HEK293 (cell line): ENCODE results near the gene MGLL.

Experiments
- CTCF ChIA-PET: fragments of 350-600 bp; formaldehyde crosslinking; extraction: SDS; loops from one replicate; lab custom pipeline; 2021; ENCODE audit warnings: antibody characterized with exemption; lab: Yijun Ruan, JAX
- POLR2A ChIA-PET: fragments of 300-600 bp; formaldehyde crosslinking; extraction: SDS; loops from one replicate; lab custom pipeline; 2020; ENCODE audit warnings: antibody characterized with exemption, inconsistent platforms; lab: Yijun Ruan, JAX
- H3K27ac ChIP-seq: fragments of 200-500 bp; sonication (Bioruptor generic); 2 replicates; pipeline ENCODE4 v1.5.1; 2014; ENCODE audit warnings: low read depth, low read length, control low read depth, inconsistent platforms; ENCODE audit errors: extremely low read depth
- H3K36me3 ChIP-seq, 2 experiments: fragments of 200-500 bp in 1 of 2; sonication (Bioruptor generic) in 1 of 2; 1 replicate in 1 of 2; 2 replicates in 1 of 2; pipeline ENCODE4 v1.5.1; 2014 to 2017; ENCODE audit warnings: inconsistent platforms in 2 of 2, low read length in 2 of 2; ENCODE audit not compliant: control insufficient read depth in 2 of 2, insufficient read depth in 1 of 2
- H3K4me1 ChIP-seq: fragments of 200-500 bp; sonication (Bioruptor generic); 2 replicates; pipeline ENCODE4 v1.5.1; 2014; ENCODE audit warnings: mild to moderate bottlenecking, low read length, inconsistent platforms; ENCODE audit not compliant: control insufficient read depth, insufficient read depth
- H3K4me3 ChIP-seq: 2 replicates; pipeline ENCODE4 v1.5.1; 2011; ENCODE audit warnings: low read depth, mild to moderate bottlenecking, control low read depth, low read length, moderate library complexity
- H3K9me3 ChIP-seq: fragments of 200-500 bp; sonication (Bioruptor generic); 2 replicates; pipeline ENCODE4 v1.5.1; 2014; ENCODE audit warnings: low read depth, low read length, inconsistent platforms; ENCODE audit not compliant: control insufficient read depth, insufficient read depth
- PRDM10 ChIP-seq: fragments of 450-650 bp; formaldehyde crosslinking; IDR thresholded peaks from 2 replicates; pipeline ENCODE4 v1.5.1; 2016; ENCODE audit warnings: missing biosample characterization, missing genetic modification characterization
- REST ChIP-seq: fragments of 450-650 bp; formaldehyde crosslinking; IDR thresholded peaks from 2 replicates; pipeline ENCODE4 v1.5.1; 2016; ENCODE audit warnings: missing biosample characterization, missing genetic modification characterization
- TSHZ1 ChIP-seq: fragments of 450-650 bp; formaldehyde crosslinking; IDR thresholded peaks from 2 replicates; pipeline ENCODE4 v1.5.1; 2016; ENCODE audit warnings: missing biosample characterization, missing genetic modification characterization, borderline replicate concordance
- ZBTB48 ChIP-seq: fragments of 450-650 bp; formaldehyde crosslinking; IDR thresholded peaks from 2 replicates; pipeline ENCODE4 v1.5.1; 2016; ENCODE audit warnings: missing biosample characterization, missing genetic modification characterization
- ZBTB8A ChIP-seq: fragments of 450-650 bp; formaldehyde crosslinking; IDR thresholded peaks from 2 replicates; pipeline ENCODE4 v1.5.1; 2016; ENCODE audit warnings: missing biosample characterization, missing genetic modification characterization
- ZNF146 ChIP-seq: fragments of 450-650 bp; formaldehyde crosslinking; IDR thresholded peaks from 2 replicates; pipeline ENCODE4 v1.5.1; 2016; ENCODE audit warnings: missing biosample characterization, missing genetic modification characterization
- ZNF155 ChIP-seq: fragments of 450-650 bp; formaldehyde crosslinking; IDR thresholded peaks from 2 replicates; pipeline ENCODE4 v1.5.1; 2016; ENCODE audit warnings: missing biosample characterization, missing genetic modification characterization
- ZNF394 ChIP-seq: fragments of 450-650 bp; formaldehyde crosslinking; IDR thresholded peaks from 2 replicates; pipeline ENCODE4 v1.5.1; 2016; ENCODE audit warnings: missing biosample characterization, missing genetic modification characterization, mild to moderate bottlenecking, moderate library complexity, borderline replicate concordance
- ZNF416 ChIP-seq: fragments of 450-650 bp; formaldehyde crosslinking; IDR thresholded peaks from 2 replicates; pipeline ENCODE4 v1.5.1; 2016; ENCODE audit warnings: missing biosample characterization, missing genetic modification characterization
- ZNF501 ChIP-seq: fragments of 450-650 bp; formaldehyde crosslinking; IDR thresholded peaks from 2 replicates; pipeline ENCODE4 v1.5.1; 2016; ENCODE audit warnings: missing biosample characterization, missing genetic modification characterization
- ZNF510 ChIP-seq: fragments of 450-650 bp; formaldehyde crosslinking; IDR thresholded peaks from 2 replicates; pipeline ENCODE4 v1.5.1; 2018; ENCODE audit warnings: mild to moderate bottlenecking, missing genetic modification characterization, missing biosample characterization; ENCODE audit not compliant: insufficient replicate concordance
- ZNF596 ChIP-seq: fragments of 450-650 bp; IDR thresholded peaks from 2 replicates; pipeline ENCODE4 v1.5.0; 2018; ENCODE audit warnings: missing biosample characterization, mild to moderate bottlenecking, missing genetic modification characterization, moderate library complexity
- ZNF670 ChIP-seq: fragments of 450-650 bp; formaldehyde crosslinking; IDR thresholded peaks from 2 replicates; pipeline ENCODE4 v1.5.1; 2016; ENCODE audit warnings: missing biosample characterization, missing genetic modification characterization, low read depth
- ZNF777 ChIP-seq: fragments of 450-650 bp; formaldehyde crosslinking; IDR thresholded peaks from 2 replicates; pipeline ENCODE4 v1.5.1; 2017; ENCODE audit warnings: missing biosample characterization, missing genetic modification characterization, borderline replicate concordance
- ZSCAN30 ChIP-seq: fragments of 450-650 bp; IDR thresholded peaks from 2 replicates; pipeline ENCODE4 v1.5.1; 2018; ENCODE audit warnings: missing biosample characterization, mild to moderate bottlenecking, missing genetic modification characterization, moderate library complexity

MGLL gene

DNA sequence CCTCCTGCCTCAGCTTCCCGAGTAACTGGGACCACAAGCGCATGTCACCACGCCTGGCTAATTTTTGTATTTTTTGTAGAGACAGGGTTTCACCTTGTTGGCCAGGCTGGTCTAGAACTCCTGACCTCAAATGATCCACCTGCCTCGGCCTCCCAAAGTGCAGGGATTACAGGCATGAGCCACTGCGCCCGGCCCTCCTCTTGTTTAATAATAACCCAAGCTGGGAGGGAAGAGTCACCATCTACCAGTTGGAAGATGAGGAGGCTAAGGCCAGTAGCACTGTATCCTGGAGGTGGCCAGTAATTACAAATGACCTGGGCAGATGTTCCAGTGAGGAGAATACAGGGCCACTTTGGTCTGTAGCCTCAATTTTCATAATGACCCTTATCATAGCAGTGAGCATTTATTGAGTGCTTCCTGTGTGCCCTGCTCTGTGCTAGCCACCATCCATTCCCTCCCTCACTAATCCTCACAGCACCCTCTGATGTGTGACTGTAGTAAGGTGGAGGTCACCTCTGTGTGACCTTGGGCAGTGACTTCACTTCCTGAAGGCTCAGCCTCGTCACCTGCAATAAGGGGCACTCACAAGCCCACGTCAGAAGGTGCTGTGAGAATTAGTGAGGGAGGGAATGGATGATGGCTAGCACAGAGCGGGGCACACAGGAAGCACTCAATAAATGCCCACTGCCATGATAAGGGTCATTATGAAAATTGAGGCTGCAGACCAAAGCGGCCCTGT is 85.3 kb downstream of the MGLL start:
- Histone ChIP-seq H3K27ac (no peak overlapping the region), H3K9me3 (no peaks in the 10 kb centered on the region), H3K36me3 (no peaks in the 10 kb centered on the region), H3K4me3 (no peak overlapping the region), H3K4me1 (no peaks in the 10 kb centered on the region; the same call in 1 of the 2 replicates)
- ChIA-PET CTCF (no interaction called here), POLR2A (no interaction called here)
- TF ChIP-seq ZNF416 (tag by site-specific recombination) (no peak), REST (tag by site-specific recombination) (no peak), ZNF670 (tag by site-specific recombination) (no peak), ZNF777 (tag by site-specific recombination) (no peak), ZNF596 (tag by site-specific recombination) (no peak), ZNF510 (tag by site-specific recombination) (no peak)

- ChIA-PET CTCF (interaction anchor here (0.5 to 1.1 kb wide), 2 partner anchors 14 to 31 kb away, joined by 3 to 4 read pairs; no protein-coding TSS in a partner anchor), POLR2A (interaction anchor here (0.6 kb wide), 1 partner anchor 9 kb away, joined by 3 read pairs; no protein-coding TSS in a partner anchor)
- no peaks in the 10 kb centered on the region; the same call in 1 of the 2 replicates for H3K4me1 ChIP-seq
- no peak for TF ChIP-seq ZSCAN30 (tag by site-specific recombination)
- no peak for TF ChIP-seq TSHZ1 (tag by site-specific recombination)
- no peak for TF ChIP-seq ZNF155 (tag by site-specific recombination)
- H3K4me3 ChIP-seq: no peak overlapping the region
- H3K36me3 ChIP-seq: no peaks in the 10 kb centered on the region
- H3K27ac ChIP-seq: no peak overlapping the region
- no peaks in the 10 kb centered on the region for H3K9me3 ChIP-seq
These were observed 86.3 kb downstream of the MGLL start for GRCh38 chr3:127735767-127736693.

- POLR2A ChIA-PET: no interaction called here
- TF ChIP-seq ZNF670 (tag by site-specific recombination) (no peak), PRDM10 (tag by site-specific recombination) (no peak), ZBTB48 (tag by site-specific recombination) (no peak), ZNF394 (tag by site-specific recombination) (no peak), ZNF146 (tag by site-specific recombination) (no peak), ZBTB8A (tag by site-specific recombination) (no peak), ZNF501 (tag by site-specific recombination) (no peak)
These were observed 87.4 kb downstream of the MGLL start for GRCh38 chr3:127734754-127735473.

More at GRCh38 chr3:127734754-127735473, 87.4 kb downstream of the MGLL start:
- Histone ChIP-seq H3K4me3 (no peak overlapping the region), H3K36me3 (no peaks in the 10 kb centered on the region), H3K27ac (no peak overlapping the region), H3K4me1 (no peaks in the 10 kb centered on the region; the same call in 1 of the 2 replicates), H3K9me3 (no peaks in the 10 kb centered on the region)
- CTCF ChIA-PET: no interaction called here
